ENCODE measurements around the gene HINT3. TPM values are rescaled to one million over a fixed set of nuclear protein-coding genes. Genes with fewer than 3 reads are reported as not detected.
"Not testable (repeated sequence)": the region's sequence is repeated elsewhere in the genome, so short reads cannot be mapped to it uniquely, and the experiment has no call there.

The HINT3 gene
- total RNA-seq, 1 experiment from 2014 or later = 11.7 TPM

DNA sequence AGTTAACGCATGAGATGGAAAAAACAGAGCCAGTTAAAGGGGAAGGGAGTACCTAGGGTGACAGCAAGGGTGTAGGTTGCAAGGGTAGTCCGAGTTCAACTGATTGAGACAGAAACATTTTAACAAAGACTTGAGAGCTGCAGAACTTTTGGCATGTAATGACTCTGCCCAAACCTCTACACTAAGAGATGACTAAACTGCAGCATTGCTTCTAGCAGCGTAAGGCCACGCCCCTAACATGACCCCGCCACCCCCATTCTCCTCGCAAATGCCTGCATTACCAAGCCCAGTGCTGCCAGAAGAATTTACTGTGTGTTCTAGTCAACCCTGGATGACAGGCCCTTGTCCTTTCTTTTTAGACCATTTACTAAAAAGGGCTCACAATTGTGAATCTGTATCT, 6.3 kb upstream of the HINT3 start:
- Histone ChIP-seq H3K4me2 (ENCODE audit: insufficient read depth, insufficient read length, low read length) (no peak overlapping the region), H3K27me3 (ENCODE audit: insufficient read depth, low read length) (no peaks in the 10 kb centered on the region), H3K4ac (ENCODE audit: low read depth, low read length) (no peak overlapping the region), H3K9ac (ENCODE audit: extremely low read depth, insufficient read length, low read length) (no peak overlapping the region), H3K18ac (ENCODE audit: insufficient read length, low read depth, low read length) (no peak overlapping the region), H3K27ac (ENCODE audit: insufficient read length, low read depth, low read length) (no peak overlapping the region), H3K14ac (ENCODE audit: insufficient read depth, low read length) (no peak overlapping the region), H2BK15ac (ENCODE audit: low read depth, low read length) (no peak overlapping the region), H3K9me3 (ENCODE audit: control insufficient read depth, low read depth, low read length) (no peaks in the 10 kb centered on the region), H3K56ac (ENCODE audit: insufficient read length, low read depth, low read length) (no peak overlapping the region), H2BK20ac (ENCODE audit: low read depth, low read length, poor library complexity, severe bottlenecking) (no peak overlapping the region), H3K4me1 (ENCODE audit: insufficient read depth, low read length) (no peaks in the 10 kb centered on the region), H4K20me1 (ENCODE audit: control insufficient read depth, insufficient read depth, insufficient read length) (no peaks in the 10 kb centered on the region), H3K23me2 (ENCODE audit: insufficient read length, low read depth, low read length, poor library complexity, severe bottlenecking) (no peaks in the 10 kb centered on the region), H3T11ph (ENCODE audit: low read length) (no peak overlapping the region), H3K23ac (ENCODE audit: insufficient read length, low read depth, low read length) (no peak overlapping the region), H2BK12ac (ENCODE audit: insufficient read length, low read depth, low read length) (no peak overlapping the region), H3K79me2 (ENCODE audit: insufficient read depth, low read length) (no peaks in the 10 kb centered on the region), H3K79me1 (ENCODE audit: insufficient read depth, low read depth, low read length, poor library complexity, severe bottlenecking) (no peaks in the 10 kb centered on the region), H4K5ac (ENCODE audit: insufficient read length, low read depth, low read length) (no peak overlapping the region), H2AK5ac (ENCODE audit: insufficient read length, low read length) (no peak overlapping the region), H4K8ac (replicated peaks; ENCODE audit: insufficient read length, low read depth, low read length) (no peak overlapping the region), H2BK5ac (ENCODE audit: insufficient read length, low read length) (no peak overlapping the region), H4K91ac (ENCODE audit: insufficient read length, low read depth, low read length) (no peak overlapping the region), H2AFZ (ENCODE audit: low read length) (no peak overlapping the region), H2BK120ac (ENCODE audit: low read depth, low read length, poor library complexity, severe bottlenecking) (no peak overlapping the region)
- peaks cover 5 to 11% of the 10 kb centered on the region in 2 experiments; a peak in 3 of 5 replicates for H3K9me3 Mint-ChIP-seq
- no peak overlapping the region for H3K27ac Mint-ChIP-seq
- peaks cover 2 to 8% of the 10 kb centered on the region in 2 experiments; a peak in 2 of 4 replicates for H3K4me1 Mint-ChIP-seq
- peaks cover 0 to 6% (median 0%) of the 10 kb centered on the region in 3 experiments; a peak in 3 of 7 replicates for H3K36me3 Mint-ChIP-seq (ENCODE audit: insufficient read depth in 1 of 3, low read depth in 3 of 3)
- TF ChIP-seq, protein P1, sequence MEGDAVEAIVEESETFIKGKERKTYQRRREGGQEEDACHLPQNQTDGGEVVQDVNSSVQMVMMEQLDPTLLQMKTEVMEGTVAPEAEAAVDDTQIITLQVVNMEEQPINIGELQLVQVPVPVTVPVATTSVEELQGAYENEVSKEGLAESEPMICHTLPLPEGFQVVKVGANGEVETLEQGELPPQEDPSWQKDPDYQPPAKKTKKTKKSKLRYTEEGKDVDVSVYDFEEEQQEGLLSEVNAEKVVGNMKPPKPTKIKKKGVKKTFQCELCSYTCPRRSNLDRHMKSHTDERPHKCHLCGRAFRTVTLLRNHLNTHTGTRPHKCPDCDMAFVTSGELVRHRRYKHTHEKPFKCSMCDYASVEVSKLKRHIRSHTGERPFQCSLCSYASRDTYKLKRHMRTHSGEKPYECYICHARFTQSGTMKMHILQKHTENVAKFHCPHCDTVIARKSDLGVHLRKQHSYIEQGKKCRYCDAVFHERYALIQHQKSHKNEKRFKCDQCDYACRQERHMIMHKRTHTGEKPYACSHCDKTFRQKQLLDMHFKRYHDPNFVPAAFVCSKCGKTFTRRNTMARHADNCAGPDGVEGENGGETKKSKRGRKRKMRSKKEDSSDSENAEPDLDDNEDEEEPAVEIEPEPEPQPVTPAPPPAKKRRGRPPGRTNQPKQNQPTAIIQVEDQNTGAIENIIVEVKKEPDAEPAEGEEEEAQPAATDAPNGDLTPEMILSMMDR (conservative IDR thresholded peaks at IDR 0.05) = no peak
- DNase-seq = peak; percentile 68
- WGBS (ENCODE audit: extremely low coverage, insufficient read length, low lambda C conversion rate) = no CpG with 5 or more reads among the region's 6 CpGs
- no peak overlapping the region for H3K4me3 Mint-ChIP-seq
- H3K27me3 Mint-ChIP-seq (ENCODE audit: low read depth) = peaks cover 4% of the 10 kb centered on the region

DNA sequence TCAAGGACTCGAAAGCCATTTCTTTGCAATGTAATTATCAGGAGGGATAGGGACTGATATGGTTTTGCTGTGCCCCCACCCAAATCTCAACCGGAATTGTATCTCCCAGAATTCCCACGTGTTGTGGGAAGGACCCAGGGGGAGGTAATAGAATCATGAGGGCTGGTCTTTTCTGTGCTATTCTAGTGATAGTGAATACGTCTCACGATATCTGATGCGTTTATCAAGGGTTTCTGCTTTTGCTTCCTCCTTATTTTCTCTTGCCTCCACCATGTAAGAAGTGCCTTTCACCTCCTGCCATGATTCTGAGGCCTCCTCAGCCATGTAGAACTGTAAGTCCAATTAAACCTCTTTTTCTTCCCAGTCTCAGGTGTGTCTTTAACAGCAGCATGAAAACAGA, 5.9 kb upstream of the HINT3 start:
- H3K4me3 Mint-ChIP-seq; H3K27ac Mint-ChIP-seq; H4K5ac ChIP-seq (ENCODE audit: insufficient read length, low read depth, low read length); H3K36me3 Mint-ChIP-seq (ENCODE audit: insufficient read depth in 1 of 3, low read depth in 3 of 3); H4K91ac ChIP-seq (ENCODE audit: insufficient read length, low read depth, low read length); H3K56ac ChIP-seq (ENCODE audit: insufficient read length, low read depth, low read length); H4K20me1 ChIP-seq (ENCODE audit: control insufficient read depth, insufficient read depth, insufficient read length); H3K9ac ChIP-seq (ENCODE audit: extremely low read depth, insufficient read length, low read length); H2BK15ac ChIP-seq (ENCODE audit: low read depth, low read length); H3K27me3 ChIP-seq (ENCODE audit: insufficient read depth, low read length); DNase-seq; H3K23me2 ChIP-seq (ENCODE audit: insufficient read length, low read depth, low read length, poor library complexity, severe bottlenecking); H2AFZ ChIP-seq (ENCODE audit: low read length); H3K4me2 ChIP-seq (ENCODE audit: insufficient read depth, insufficient read length, low read length); H3K79me1 ChIP-seq (ENCODE audit: insufficient read depth, low read depth, low read length, poor library complexity, severe bottlenecking); H3K4ac ChIP-seq (ENCODE audit: low read depth, low read length); H2BK20ac ChIP-seq (ENCODE audit: low read depth, low read length, poor library complexity, severe bottlenecking); H3K9me3 ChIP-seq (ENCODE audit: control insufficient read depth, low read depth, low read length); H3K23ac ChIP-seq (ENCODE audit: insufficient read length, low read depth, low read length); H3K27me3 Mint-ChIP-seq (ENCODE audit: low read depth); H4K8ac ChIP-seq (replicated peaks; ENCODE audit: insufficient read length, low read depth, low read length); H2BK120ac ChIP-seq (ENCODE audit: low read depth, low read length, poor library complexity, severe bottlenecking); H3K4me1 ChIP-seq (ENCODE audit: insufficient read depth, low read length); H3K4me1 Mint-ChIP-seq; H3K14ac ChIP-seq (ENCODE audit: insufficient read depth, low read length); H3K27ac ChIP-seq (ENCODE audit: insufficient read length, low read depth, low read length); H2AK5ac ChIP-seq (ENCODE audit: insufficient read length, low read length); H3K79me2 ChIP-seq (ENCODE audit: insufficient read depth, low read length); H2BK12ac ChIP-seq (ENCODE audit: insufficient read length, low read depth, low read length); H3K18ac ChIP-seq (ENCODE audit: insufficient read length, low read depth, low read length); H2BK5ac ChIP-seq (ENCODE audit: insufficient read length, low read length); H3T11ph ChIP-seq (ENCODE audit: low read length): not testable (repeated sequence)
- WGBS (ENCODE audit: extremely low coverage, insufficient read length, low lambda C conversion rate) = no CpG with 5 or more reads among the region's 6 CpGs
- H3K9me3 Mint-ChIP-seq = peaks cover 5 to 11% of the 10 kb centered on the region in 2 experiments; a peak in 3 of 5 replicates

All from H9 (cell line).